Measurements from ENCODE around the gene FHL3. TPM values are rescaled to one million over a fixed set of nuclear protein-coding genes. Genes with fewer than 3 reads are reported as not detected.

The FHL3 gene
- total RNA-seq, 4 donors from 2014 or later, result 8.8 to 14.6 (median 11.9) TPM

GRCh38 chr1:37999430-38000232 lies 5.7 kb downstream of the FHL3 start:
- TF ChIP-seq, protein P1, sequence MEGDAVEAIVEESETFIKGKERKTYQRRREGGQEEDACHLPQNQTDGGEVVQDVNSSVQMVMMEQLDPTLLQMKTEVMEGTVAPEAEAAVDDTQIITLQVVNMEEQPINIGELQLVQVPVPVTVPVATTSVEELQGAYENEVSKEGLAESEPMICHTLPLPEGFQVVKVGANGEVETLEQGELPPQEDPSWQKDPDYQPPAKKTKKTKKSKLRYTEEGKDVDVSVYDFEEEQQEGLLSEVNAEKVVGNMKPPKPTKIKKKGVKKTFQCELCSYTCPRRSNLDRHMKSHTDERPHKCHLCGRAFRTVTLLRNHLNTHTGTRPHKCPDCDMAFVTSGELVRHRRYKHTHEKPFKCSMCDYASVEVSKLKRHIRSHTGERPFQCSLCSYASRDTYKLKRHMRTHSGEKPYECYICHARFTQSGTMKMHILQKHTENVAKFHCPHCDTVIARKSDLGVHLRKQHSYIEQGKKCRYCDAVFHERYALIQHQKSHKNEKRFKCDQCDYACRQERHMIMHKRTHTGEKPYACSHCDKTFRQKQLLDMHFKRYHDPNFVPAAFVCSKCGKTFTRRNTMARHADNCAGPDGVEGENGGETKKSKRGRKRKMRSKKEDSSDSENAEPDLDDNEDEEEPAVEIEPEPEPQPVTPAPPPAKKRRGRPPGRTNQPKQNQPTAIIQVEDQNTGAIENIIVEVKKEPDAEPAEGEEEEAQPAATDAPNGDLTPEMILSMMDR (IDR thresholded peaks at IDR 0.05; ENCODE audit: low read depth), result no peak

- TF ChIP-seq, protein P1 (IDR thresholded peaks at IDR 0.05; ENCODE audit: low read depth), result no peak
These were observed 6.3 kb downstream of the FHL3 start for GRCh38 chr1:37998913-37999429.

DNA sequence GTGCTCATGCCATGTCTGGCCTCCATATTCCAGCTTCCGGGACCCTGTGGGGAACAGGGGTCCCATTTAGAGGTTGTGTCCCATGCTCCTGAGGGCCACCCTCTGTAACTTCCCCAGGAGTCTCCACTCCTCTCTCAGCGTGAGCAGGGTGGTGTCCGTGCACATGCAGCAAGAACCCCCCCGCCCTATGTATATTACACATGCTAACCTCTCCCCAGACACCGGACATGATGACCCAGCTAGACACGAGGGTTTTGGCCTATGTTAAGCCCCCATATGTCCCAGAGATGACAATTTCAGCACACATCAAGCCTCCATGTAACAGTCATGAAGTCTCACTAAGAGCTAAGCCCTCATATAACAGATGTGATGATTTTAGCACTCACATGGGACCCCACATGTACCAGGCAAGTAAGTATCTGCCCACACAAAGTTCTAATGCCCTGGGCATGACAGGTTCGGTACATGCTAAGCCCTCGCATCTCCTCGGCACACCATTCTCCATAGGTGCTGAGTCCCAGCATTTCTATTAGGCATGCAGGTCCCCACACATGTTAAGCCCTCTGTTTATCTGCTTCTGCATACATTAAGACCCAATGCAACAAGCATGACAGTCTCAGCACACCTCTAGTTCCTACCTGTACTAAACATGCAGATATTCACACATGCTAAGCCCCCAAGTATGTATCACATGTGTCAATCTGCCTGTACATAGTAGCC lies 7.1 kb downstream of the FHL3 start:
- TF ChIP-seq, protein P1 (IDR thresholded peaks at IDR 0.05; ENCODE audit: low read depth), result no peak

DNA sequence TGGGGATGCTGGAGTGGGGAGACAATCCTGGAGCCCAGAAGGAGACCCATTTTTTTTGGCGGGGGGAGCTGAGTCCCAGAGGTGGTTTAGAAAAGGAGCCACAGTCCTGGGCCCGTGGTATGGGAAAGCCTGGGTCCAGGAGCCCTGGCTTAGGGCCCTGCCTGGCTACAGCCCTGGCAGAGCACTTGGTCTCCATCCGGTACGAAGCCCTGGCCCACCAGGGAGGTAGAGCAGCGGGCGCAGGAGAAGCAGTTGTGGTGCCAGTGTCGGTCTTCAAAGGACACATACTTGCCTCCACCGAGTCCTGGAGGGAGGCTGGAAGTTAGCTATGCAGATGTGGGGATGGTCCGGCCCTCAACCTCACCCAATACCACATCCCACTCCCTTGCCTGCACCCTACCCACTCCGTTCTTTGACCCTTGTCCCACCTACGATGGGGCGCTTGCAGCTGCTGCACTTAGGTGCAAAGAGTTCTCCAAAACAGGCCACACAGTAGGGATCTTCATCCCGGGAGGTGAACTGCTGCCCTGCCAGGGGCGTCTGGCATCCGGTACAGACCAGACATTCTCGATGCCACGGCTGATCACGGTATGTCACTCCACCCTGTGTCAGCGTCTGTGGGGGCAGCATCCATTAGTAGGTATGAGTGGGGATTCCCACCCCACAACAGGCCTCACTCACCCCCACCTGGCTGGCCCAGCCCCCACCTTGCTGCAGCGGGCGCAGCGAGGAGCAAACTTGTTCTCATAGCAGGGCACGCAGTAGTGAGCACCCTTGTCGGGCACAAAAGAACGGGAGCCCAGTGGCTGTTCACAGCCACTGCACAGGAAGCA lies 7.8 kb downstream of the FHL3 start:
- TF ChIP-seq, protein P1 (IDR thresholded peaks at IDR 0.05; ENCODE audit: low read depth), result no peak

- TF ChIP-seq, protein P1 (IDR thresholded peaks at IDR 0.05; ENCODE audit: low read depth), result no peak
These were observed 9.5 kb downstream of the FHL3 start for GRCh38 chr1:37995751-37996345.

DNA sequence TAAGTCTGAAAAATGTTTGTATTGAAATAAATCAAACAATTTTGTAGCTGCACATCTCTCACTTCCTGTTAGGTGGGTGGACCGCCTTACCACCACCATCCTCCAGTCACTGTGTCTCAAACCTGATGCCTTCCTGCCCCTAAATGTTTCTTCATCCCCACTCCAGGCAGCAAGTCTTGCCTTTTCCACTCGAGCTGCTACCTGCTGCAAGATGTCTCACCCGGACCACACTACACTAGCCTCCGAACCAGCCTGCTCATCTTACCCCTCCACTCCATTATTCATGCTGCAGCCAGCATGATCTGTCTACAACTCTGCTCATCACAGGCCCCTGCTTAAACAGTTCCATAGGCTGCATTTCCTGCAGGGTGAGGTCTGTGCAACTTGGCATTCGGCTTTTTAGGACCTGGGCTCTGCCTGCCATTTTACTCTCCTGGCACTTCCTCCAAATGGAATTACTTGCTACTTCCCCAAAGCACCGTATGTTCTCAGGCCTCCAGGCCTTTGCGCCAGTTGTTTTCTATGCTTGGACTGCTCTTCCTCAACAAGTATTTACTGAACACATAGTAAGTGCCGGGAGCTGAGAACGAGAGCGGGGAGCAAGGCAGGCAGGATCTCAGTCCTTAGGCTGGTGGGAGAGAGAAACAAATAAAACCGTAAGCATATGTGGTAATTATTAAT lies 10.3 kb downstream of the FHL3 start:
- TF ChIP-seq, protein P1 (IDR thresholded peaks at IDR 0.05; ENCODE audit: low read depth), result no peak

Data from subcutaneous adipose tissue (tissue), 4 donors.